Mesothelial cell of epicardium (in vitro differentiated cells): ENCODE data around the gene MAN2A2. TPM values are rescaled to one million over a fixed set of nuclear protein-coding genes. Genes with fewer than 3 reads are reported as not detected.

Experiments
- DNase-seq, 2 experiments: peaks; one replicate each; pipeline ENCODE4 v3.0.0; 2021; ENCODE audit warnings: low spot score in 2 of 2; ENCODE audit not compliant: unreplicated experiment in 2 of 2
- H3K27ac Mint-ChIP-seq: 2 replicates; pipeline ENCODE4 v1.8.0; 2021; ENCODE audit warnings: mixed read lengths
- H3K27me3 Mint-ChIP-seq: 2 replicates; pipeline ENCODE4 v1.8.0; 2021; ENCODE audit warnings: low read depth, mixed read lengths
- H3K36me3 Mint-ChIP-seq: 2 replicates; pipeline ENCODE4 v1.8.0; 2021; ENCODE audit warnings: mixed read lengths
- H3K4me1 Mint-ChIP-seq: 2 replicates; pipeline ENCODE4 v1.8.0; 2021; ENCODE audit warnings: mixed read lengths
- H3K4me3 Mint-ChIP-seq: 2 replicates; pipeline ENCODE4 v1.8.0; 2021; ENCODE audit warnings: mild to moderate bottlenecking, moderate library complexity, mixed read lengths
- H3K9me3 Mint-ChIP-seq: 2 replicates; pipeline ENCODE4 v1.8.0; 2021; ENCODE audit warnings: mixed read lengths
- total RNA-seq: library from RNA; stranded (reverse); gene quantifications from 3 replicates; pipeline ENCODE4 v1.2.1, GENCODE V29; 2021
- TF ChIP-seq, protein P1 (sequence below): fragments of 200-600 bp; sonication (generic); IDR thresholded peaks from one replicate; pipeline ENCODE4 v1.5.0; 2021; ENCODE audit warnings: antibody characterized with exemption; ENCODE audit not compliant: unreplicated experiment

The MAN2A2 gene
- 89.0 to 104 TPM (median 101 TPM) in 3 replicates for total RNA-seq

DNA sequence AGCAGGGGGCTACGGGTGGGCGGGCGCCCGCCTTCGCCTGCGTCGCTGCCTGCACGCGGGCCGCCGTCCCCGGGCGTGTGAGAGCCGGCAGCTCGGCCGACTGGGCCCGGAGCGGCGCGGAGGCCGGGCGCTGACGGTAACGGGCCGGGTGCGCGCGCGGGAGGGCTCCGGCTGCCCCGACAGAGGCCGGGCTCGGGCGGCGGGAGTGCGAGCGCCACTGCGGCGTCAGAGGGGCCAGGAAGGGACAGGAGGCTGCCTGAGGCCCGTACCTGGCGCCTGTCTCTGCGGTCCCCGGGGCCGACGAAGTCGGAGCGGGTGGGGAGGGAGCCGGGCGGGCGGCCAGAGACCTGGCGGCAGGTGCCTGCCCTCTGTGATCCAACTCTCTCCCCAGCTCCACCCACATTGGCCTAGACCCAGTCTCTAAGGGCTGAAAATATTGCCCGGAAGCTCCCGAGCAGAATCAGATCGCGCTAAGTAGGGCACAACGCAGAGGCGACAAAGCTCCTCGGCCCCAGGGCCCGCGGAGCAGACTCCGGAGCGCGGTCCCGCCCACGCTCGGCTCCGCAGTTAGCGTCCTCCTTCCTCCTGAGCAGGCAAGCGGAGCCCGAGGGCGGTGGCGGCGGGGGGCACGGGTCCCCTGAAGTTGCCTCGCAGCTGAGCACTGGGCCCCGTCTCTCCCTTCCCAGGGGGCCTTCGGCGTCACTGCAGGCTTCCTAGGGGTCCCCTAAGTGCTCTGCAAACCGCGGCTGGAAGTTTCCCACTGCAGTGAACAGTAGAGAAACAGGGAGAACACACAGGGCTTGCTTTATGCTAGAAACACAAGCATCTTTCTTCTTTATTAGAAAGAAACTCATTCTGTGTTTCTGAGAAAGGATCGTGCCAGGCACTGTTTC lies at the start of gene MAN2A2:
Gene MAN2A2 (plus strand): TSS at position 463 of the 893 bp plus-strand sequence. CDS start 906 bp downstream, outside the sequence.
- Mint-ChIP-seq H3K9me3 (no peaks in the 10 kb centered on the region), H3K27me3 (no peaks in the 10 kb centered on the region), H3K27ac (peak within 1 kb of the TSS; percentile 90)

DNA sequence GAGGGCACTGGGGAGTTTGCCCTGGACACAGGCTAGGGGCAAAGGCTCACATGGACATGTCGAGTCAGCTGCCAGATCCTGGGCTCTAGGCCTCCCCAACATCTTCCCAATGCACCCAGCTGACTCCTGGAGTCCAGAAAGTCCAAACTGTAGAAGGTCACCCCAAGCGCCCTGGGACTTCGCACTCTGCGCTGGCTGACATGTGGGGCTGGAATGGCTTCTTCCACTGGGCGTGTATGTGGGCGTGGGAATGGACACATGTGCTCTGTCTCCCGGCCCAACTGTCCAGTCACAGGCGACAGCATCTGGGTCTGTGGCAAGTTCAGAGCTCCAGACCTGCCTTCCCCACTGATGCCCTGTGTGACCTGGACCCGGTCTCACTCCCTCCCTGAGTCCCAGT lies 48.0 kb upstream of the MAN2A2 start:
- H3K4me1 Mint-ChIP-seq: peaks cover 5% of the 10 kb centered on the region
- DNase-seq: no peak
- no peaks in the 10 kb centered on the region for H3K9me3 Mint-ChIP-seq
- TF ChIP-seq, protein P1, sequence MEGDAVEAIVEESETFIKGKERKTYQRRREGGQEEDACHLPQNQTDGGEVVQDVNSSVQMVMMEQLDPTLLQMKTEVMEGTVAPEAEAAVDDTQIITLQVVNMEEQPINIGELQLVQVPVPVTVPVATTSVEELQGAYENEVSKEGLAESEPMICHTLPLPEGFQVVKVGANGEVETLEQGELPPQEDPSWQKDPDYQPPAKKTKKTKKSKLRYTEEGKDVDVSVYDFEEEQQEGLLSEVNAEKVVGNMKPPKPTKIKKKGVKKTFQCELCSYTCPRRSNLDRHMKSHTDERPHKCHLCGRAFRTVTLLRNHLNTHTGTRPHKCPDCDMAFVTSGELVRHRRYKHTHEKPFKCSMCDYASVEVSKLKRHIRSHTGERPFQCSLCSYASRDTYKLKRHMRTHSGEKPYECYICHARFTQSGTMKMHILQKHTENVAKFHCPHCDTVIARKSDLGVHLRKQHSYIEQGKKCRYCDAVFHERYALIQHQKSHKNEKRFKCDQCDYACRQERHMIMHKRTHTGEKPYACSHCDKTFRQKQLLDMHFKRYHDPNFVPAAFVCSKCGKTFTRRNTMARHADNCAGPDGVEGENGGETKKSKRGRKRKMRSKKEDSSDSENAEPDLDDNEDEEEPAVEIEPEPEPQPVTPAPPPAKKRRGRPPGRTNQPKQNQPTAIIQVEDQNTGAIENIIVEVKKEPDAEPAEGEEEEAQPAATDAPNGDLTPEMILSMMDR: no peak
- no peak overlapping the region for H3K27ac Mint-ChIP-seq
- no peak overlapping the region for H3K4me3 Mint-ChIP-seq
- H3K36me3 Mint-ChIP-seq: peaks cover 4% of the 10 kb centered on the region
- H3K27me3 Mint-ChIP-seq: no peaks in the 10 kb centered on the region

More for the DNA sequence above, at the start of gene MAN2A2:
- H3K4me1 Mint-ChIP-seq: peaks cover 21% of the 10 kb centered on the region
- TF ChIP-seq, protein P1: no peak
- DNase-seq: peak in 1 of 2 experiments; percentile 73
- peak within 1 kb of the TSS; percentile 77 for H3K4me3 Mint-ChIP-seq
- H3K36me3 Mint-ChIP-seq: peaks cover 11% of the 10 kb centered on the region

DNA sequence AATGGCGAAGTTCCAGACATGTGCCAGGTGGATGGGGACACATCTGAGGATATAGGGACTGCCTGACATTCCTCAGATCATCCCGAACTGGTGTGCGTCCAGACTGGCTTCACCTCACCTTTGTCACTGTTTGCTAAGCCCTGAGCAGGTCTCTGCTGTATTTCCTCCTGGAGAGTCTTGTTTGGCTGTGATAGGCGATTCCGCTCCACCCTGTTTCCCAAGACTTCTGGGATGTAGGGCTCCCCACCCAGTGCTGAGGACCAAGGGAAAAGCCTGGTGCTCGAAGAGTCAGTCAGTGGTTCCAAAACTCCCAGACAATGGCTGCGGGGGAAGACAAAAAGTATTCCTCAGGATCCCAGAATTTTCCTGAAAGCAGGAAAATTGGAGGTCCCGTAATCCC lies 45.8 kb upstream of the MAN2A2 start:
- Mint-ChIP-seq H3K4me1 (peaks cover 5% of the 10 kb centered on the region), H3K9me3 (no peaks in the 10 kb centered on the region), H3K27me3 (no peaks in the 10 kb centered on the region), H3K36me3 (no peaks in the 10 kb centered on the region), H3K27ac (no peak overlapping the region), H3K4me3 (no peak overlapping the region)
- TF ChIP-seq, protein P1: no peak
- no peak for DNase-seq

DNA sequence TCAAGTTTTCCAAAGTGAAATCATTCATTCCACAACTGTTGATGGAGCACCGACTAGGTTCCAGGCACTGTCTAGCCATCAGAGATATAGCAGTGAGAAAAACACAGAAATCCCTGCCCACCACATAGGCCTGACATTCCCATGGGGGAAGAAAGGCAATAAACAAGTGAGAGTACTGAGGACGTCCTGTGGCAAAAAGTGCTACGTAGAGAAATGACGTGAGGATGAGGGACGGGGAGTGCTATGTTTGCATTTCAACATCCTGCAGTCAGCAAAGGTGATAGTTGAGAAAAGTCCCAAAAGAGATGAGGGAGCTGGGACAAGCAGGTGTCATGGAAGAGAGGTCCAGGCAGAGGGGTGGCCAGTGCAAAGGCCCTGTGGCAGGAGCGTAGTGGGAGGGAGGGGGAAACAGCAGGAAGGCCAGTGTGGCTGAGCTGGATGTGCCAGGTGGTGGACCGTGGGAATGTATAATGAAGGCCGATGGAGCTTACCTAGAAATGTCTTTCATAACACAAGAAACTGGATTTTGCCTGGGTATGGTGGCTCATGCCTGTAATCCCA lies 45.1 kb upstream of the MAN2A2 start:
- TF ChIP-seq, protein P1: no peak
- H3K36me3 Mint-ChIP-seq: no peaks in the 10 kb centered on the region
- no peak overlapping the region for H3K27ac Mint-ChIP-seq
- H3K27me3 Mint-ChIP-seq: no peaks in the 10 kb centered on the region
- H3K9me3 Mint-ChIP-seq: no peaks in the 10 kb centered on the region
- no peak for DNase-seq
- H3K4me1 Mint-ChIP-seq: peaks cover 5% of the 10 kb centered on the region
- H3K4me3 Mint-ChIP-seq: no peak overlapping the region

DNA sequence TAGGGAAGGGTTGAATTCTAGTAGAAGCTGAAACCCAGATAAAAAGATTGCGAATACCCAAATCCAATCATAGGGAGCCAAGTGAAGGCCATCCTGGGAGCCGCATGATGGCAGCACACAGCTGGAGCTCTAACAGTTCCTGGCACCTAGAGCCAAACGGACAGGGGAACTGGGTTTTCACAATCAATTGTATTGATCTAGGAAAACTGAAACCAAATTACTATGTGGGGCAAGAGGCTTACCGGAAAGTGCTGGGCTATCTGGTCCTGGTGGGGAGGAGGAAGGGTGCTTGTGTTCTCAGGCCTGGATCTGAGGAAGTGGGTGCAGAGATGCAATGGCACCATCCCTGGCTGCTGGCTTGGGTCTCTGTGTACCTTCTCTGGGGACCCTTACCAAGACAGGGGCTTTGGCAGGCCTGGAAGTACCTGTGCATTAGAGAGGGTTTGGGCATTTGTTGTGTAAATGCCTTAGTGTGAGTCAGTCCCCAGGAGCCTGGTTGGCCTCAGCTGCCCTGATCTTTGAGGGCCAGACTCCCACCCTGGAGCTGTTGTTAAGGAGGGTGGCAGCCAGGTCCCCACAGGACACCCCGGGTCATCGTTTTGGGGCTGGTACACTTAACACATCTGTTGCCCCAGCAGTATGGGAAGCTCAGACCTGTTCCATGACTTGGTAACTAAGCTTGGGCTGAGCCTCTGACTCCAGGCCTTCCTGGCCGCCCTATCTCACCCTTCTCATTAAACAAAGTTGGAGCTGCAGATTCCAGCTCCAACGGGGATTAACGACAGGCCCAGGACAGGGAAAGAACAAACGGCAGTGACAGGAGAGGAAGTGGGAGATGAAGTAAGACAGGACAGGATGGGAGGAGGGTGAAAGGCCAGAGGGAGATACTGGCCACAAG lies 43.6 kb upstream of the MAN2A2 start:
- H3K27me3 Mint-ChIP-seq: no peaks in the 10 kb centered on the region
- no peak for DNase-seq
- TF ChIP-seq, protein P1: no peak
- H3K27ac Mint-ChIP-seq: peak overlapping the region; percentile 74
- H3K4me1 Mint-ChIP-seq: peaks cover 5% of the 10 kb centered on the region
- no peak overlapping the region for H3K4me3 Mint-ChIP-seq
- H3K9me3 Mint-ChIP-seq: no peaks in the 10 kb centered on the region
- no peaks in the 10 kb centered on the region for H3K36me3 Mint-ChIP-seq
